PC-3 (cell line): Measurements from ENCODE around the gene TOR1B. TPM values are rescaled to one million over a fixed set of nuclear protein-coding genes. Genes with fewer than 3 reads are reported as not detected.

Source experiments
- ATAC-seq: fragments of 200-7000 bp; cut with Tn5 transposase; 2 replicates; pipeline ENCODE4 v1.9.1; 2020; ENCODE audit warnings: mild to moderate bottlenecking, moderate library complexity
- BruUV-seq: library from RNA; stranded (reverse); fragments of 400-500 nt; replicated peaks from 2 replicates; lab custom pipeline; 2021; lab: Mats Ljungman, UMichigan
- CTCF ChIA-PET: fragments of 300-600 bp; sonication (Branson Sonifier 250); formaldehyde crosslinking; loops from one replicate; lab custom pipeline; 2022; ENCODE audit warnings: antibody characterized with exemption; lab: Charles Lee
- POLR2A ChIA-PET: fragments of 300-600 bp; sonication (Branson Sonifier 250); formaldehyde crosslinking; loops from one replicate; lab custom pipeline; 2022; ENCODE audit warnings: antibody characterized with exemption; ENCODE audit not compliant: unreplicated experiment; lab: Charles Lee
- DNase-seq: peaks from one replicate; pipeline ENCODE4 v3.0.0-alpha.2; 2015
- H2AFZ ChIP-seq: fragments of 300-600 bp; sonication (generic); 2 replicates; pipeline ENCODE4 v1.6.0; 2016; ENCODE audit warnings: antibody characterized with exemption, low read length
- H3F3A ChIP-seq: fragments of 300-600 bp; sonication (generic); one replicate; pipeline ENCODE4 v1.6.0; 2017; ENCODE audit warnings: antibody characterized with exemption, low read length, control low read depth, mild to moderate bottlenecking; ENCODE audit not compliant: unreplicated experiment
- H3K27ac ChIP-seq: fragments of 300-600 bp; sonication (generic); 2 replicates; pipeline ENCODE4 v1.5.1; 2016; ENCODE audit warnings: mild to moderate bottlenecking, low read length
- H3K27me3 ChIP-seq: fragments of 300-600 bp; sonication (generic); 2 replicates; pipeline ENCODE4 v1.6.1; 2016; ENCODE audit warnings: low read length, mixed read lengths
- H3K36me3 ChIP-seq: fragments of 300-600 bp; sonication (generic); 2 replicates; pipeline ENCODE4 v1.6.1; 2016; ENCODE audit warnings: low read depth, mixed run types, low read length, mixed read lengths
- H3K4me1 ChIP-seq: fragments of 300-600 bp; sonication (generic); 2 replicates; pipeline ENCODE4 v1.5.1; 2016; ENCODE audit warnings: low read length; ENCODE audit not compliant: insufficient read depth
- H3K4me2 ChIP-seq: fragments of 300-600 bp; sonication (generic); 2 replicates; pipeline ENCODE4 v1.6.0; 2016; ENCODE audit warnings: low read length
- H3K4me3 ChIP-seq: fragments of 300-600 bp; sonication (generic); 2 replicates; pipeline ENCODE4 v1.5.1; 2016; ENCODE audit warnings: mild to moderate bottlenecking, low read length, mixed read lengths
- H3K79me2 ChIP-seq: fragments of 300-600 bp; sonication (generic); 2 replicates; pipeline ENCODE4 v1.6.1; 2017; ENCODE audit warnings: low read length, mixed read lengths
- H3K9ac ChIP-seq: fragments of 300-600 bp; sonication (generic); 2 replicates; pipeline ENCODE4 v1.6.0; 2016; ENCODE audit warnings: mild to moderate bottlenecking, low read length
- H3K9me2 ChIP-seq: fragments of 300-600 bp; sonication (generic); replicated peaks from 2 replicates; pipeline ENCODE4 v1.6.1; 2016; ENCODE audit warnings: mixed run types, low read length, mixed read lengths
- H3K9me3 ChIP-seq: fragments of 300-600 bp; sonication (generic); 2 replicates; pipeline ENCODE4 v1.6.1; 2016; ENCODE audit warnings: low read length, mixed read lengths
- H4K20me1 ChIP-seq: fragments of 300-600 bp; sonication (generic); 2 replicates; pipeline ENCODE4 v1.6.1; 2016; ENCODE audit warnings: low read length, mixed read lengths
- EZH2 ChIP-seq: fragments of 300-600 bp; sonication (generic); IDR thresholded peaks from one replicate; pipeline ENCODE4 v1.6.1; 2017; ENCODE audit warnings: antibody characterized with exemption, mild to moderate bottlenecking, low read length; ENCODE audit not compliant: unreplicated experiment
- EZH2phosphoT487 ChIP-seq: fragments of 300-600 bp; sonication (generic); IDR thresholded peaks from 2 replicates; pipeline ENCODE4 v1.6.1; 2018; ENCODE audit warnings: mild to moderate bottlenecking, antibody characterized with exemption, low read length, borderline replicate concordance
- intact Hi-C: fragments of 100-400 bp; cut with micrococcal nuclease; formaldehyde crosslinking; loops from 2 replicates; pipeline ENCODE4 v1.9.0; 2023
- total RNA-seq: library from RNA; depleted of rRNA; stranded (reverse); fragments of >200 nt; gene quantifications from 2 replicates; pipeline ENCODE4 v1.2.3, GENCODE V29; 2014
- TF ChIP-seq, protein P1 (sequence below): fragments of 300-600 bp; sonication (generic); conservative IDR thresholded peaks from 2 replicates; pipeline ENCODE4 v1.5.1; 2017; ENCODE audit warnings: antibody characterized with exemption, low read depth, mild to moderate bottlenecking, low read length

Gene TOR1B
- total RNA-seq, 1 experiment from 2014 or later: 12.8 TPM

DNA sequence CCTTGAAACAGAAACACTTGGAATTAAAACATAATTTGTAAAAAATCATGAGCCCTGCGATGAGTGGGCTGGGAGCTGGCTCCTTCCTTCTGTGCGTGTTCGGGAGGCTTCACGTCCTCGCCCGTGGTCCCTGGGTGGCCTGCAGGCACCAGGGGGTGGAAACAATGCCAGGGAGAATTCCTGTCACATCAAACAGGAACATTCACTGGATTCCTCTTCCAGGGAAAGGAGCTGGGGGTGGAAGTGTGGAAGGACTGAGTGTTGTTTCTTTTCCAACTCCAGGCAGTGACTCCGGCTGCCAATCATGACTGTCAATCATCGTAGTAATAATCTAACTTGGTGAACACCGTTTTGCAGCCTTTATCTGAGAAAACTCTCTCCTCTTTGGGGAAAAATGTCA lies 10.7 kb downstream of the TOR1B start:
- no TSS peak for BruUV-seq

DNA sequence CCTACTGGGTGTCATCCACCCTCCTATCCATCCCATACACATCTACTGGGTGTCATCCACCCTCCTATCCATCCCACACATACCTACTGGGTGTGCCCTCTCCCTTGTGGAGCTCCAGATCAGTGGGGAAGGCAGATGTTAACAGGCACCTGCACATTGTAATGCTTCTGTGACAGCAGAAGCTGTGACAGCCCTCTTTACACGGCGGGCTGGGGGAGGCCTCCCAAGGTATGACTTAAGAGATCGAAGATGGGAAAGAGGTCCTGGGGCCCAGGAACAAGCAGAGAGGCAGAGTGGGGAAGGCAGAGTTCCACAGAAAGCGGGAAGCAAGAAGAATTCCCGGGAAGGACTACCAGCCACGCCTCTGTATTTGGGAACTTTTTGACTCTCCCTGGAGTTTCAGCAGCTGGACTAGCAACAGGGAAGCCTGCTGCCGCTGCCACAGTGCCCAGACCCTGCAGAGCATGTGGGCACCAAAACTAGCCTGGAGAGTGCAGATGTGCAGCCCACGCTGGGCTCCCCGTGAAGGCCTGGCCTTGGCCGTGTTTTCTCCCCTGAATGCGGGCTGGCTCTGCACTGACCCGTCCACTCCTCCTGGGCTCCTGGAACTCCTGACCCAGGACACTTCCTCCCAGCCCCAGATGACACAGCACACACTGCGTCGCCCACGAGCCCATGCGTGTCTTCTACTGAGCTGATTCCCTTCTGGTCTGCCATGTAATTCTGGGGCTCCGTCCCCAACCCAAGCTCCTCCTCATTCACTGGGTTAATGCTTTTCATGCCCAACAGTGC lies 11.6 kb downstream of the TOR1B start:
- Histone ChIP-seq H3K9me3 (no peaks in the 10 kb centered on the region), H3K9me2 (no peaks in the 10 kb centered on the region), H3K4me2 (no peak overlapping the region), H3K36me3 (peaks cover 2% of the 10 kb centered on the region; the same call in 1 of the 2 replicates), H3K9ac (no peak overlapping the region), H3F3A (no peaks in the 10 kb centered on the region), H2AFZ (no peak overlapping the region), H3K27me3 (no peaks in the 10 kb centered on the region), H3K4me1 (no peaks in the 10 kb centered on the region), H3K79me2 (no peaks in the 10 kb centered on the region), H3K4me3 (no peak overlapping the region), H4K20me1 (no peaks in the 10 kb centered on the region), H3K27ac (no peak overlapping the region)
- DNase-seq (no peak), ATAC-seq (no peak)
- ChIA-PET POLR2A (no interaction called here), CTCF (no interaction called here)
- BruUV-seq: no TSS peak
- intact Hi-C loops: no loop called here
- TF ChIP-seq EZH2phosphoT487: no peak
- TF ChIP-seq, protein P1, sequence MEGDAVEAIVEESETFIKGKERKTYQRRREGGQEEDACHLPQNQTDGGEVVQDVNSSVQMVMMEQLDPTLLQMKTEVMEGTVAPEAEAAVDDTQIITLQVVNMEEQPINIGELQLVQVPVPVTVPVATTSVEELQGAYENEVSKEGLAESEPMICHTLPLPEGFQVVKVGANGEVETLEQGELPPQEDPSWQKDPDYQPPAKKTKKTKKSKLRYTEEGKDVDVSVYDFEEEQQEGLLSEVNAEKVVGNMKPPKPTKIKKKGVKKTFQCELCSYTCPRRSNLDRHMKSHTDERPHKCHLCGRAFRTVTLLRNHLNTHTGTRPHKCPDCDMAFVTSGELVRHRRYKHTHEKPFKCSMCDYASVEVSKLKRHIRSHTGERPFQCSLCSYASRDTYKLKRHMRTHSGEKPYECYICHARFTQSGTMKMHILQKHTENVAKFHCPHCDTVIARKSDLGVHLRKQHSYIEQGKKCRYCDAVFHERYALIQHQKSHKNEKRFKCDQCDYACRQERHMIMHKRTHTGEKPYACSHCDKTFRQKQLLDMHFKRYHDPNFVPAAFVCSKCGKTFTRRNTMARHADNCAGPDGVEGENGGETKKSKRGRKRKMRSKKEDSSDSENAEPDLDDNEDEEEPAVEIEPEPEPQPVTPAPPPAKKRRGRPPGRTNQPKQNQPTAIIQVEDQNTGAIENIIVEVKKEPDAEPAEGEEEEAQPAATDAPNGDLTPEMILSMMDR: no peak
- TF ChIP-seq EZH2: no peak

More for the DNA sequence above, 10.7 kb downstream of the TOR1B start:
- ChIA-PET CTCF (no interaction called here), POLR2A (no interaction called here)
- TF ChIP-seq EZH2: no peak
- TF ChIP-seq, protein P1: no peak
- TF ChIP-seq EZH2phosphoT487: no peak
- peaks cover 2% of the 10 kb centered on the region; the same call in 1 of the 2 replicates for H3K36me3 ChIP-seq
- no peak overlapping the region for H3K27ac ChIP-seq
- no peak overlapping the region for H2AFZ ChIP-seq
- no peak overlapping the region for H3K4me3 ChIP-seq
- ATAC-seq (no peak), DNase-seq (no peak)
- H3K9ac ChIP-seq: no peak overlapping the region
- no peak overlapping the region for H3K4me2 ChIP-seq
- H3K27me3 ChIP-seq: no peaks in the 10 kb centered on the region
- H3K9me3 ChIP-seq: no peaks in the 10 kb centered on the region
- no peaks in the 10 kb centered on the region for H4K20me1 ChIP-seq
- H3K9me2 ChIP-seq: no peaks in the 10 kb centered on the region
- no peaks in the 10 kb centered on the region for H3K79me2 ChIP-seq
- no peaks in the 10 kb centered on the region for H3F3A ChIP-seq
- H3K4me1 ChIP-seq: no peaks in the 10 kb centered on the region
- intact Hi-C loops: no loop called here

- Histone ChIP-seq H2AFZ (no peak overlapping the region), H3K36me3 (peaks cover 3% of the 10 kb centered on the region), H3K9ac (no peak overlapping the region), H3K27me3 (no peaks in the 10 kb centered on the region), H3K9me2 (no peaks in the 10 kb centered on the region), H3K4me3 (no peak overlapping the region), H3K27ac (no peak overlapping the region), H3K4me1 (no peaks in the 10 kb centered on the region), H3F3A (no peaks in the 10 kb centered on the region), H4K20me1 (no peaks in the 10 kb centered on the region), H3K4me2 (no peak overlapping the region), H3K9me3 (no peaks in the 10 kb centered on the region), H3K79me2 (no peaks in the 10 kb centered on the region)
- intact Hi-C loops: no loop called here
- CTCF ChIA-PET: no interaction called here
- ATAC-seq (no peak), DNase-seq (no peak)
- TF ChIP-seq EZH2: no peak
- TF ChIP-seq EZH2phosphoT487: no peak
- TF ChIP-seq, protein P1: no peak
- BruUV-seq: no TSS peak
- POLR2A ChIA-PET: no interaction called here
Observed at GRCh38 chr9:129815278-129815677, 12.3 kb downstream of the TOR1B start.
